ENCODE measurements around the gene WASHC4. TPM values are rescaled to one million over a fixed set of nuclear protein-coding genes. Genes with fewer than 3 reads are reported as not detected.

The WASHC4 gene
- total and polyA plus RNA-seq, 2 donors from 2014 or later = 10.7 to 63.6 TPM

- Histone ChIP-seq H3K4me3 (ENCODE audit: low read length in 3 of 3) (no peak overlapping the region), H3K9ac (ENCODE audit: low read length in 3 of 3) (no peak overlapping the region), H3K9me3 (ENCODE audit: control insufficient read depth in 2 of 3, insufficient read depth in 1 of 3, low read length in 3 of 3) (no peaks in the 10 kb centered on the region), H3K27me3 (ENCODE audit: control insufficient read depth, insufficient read depth, low read length) (no peaks in the 10 kb centered on the region), H3K27ac (ENCODE audit: low read depth in 2 of 2, low read length in 2 of 2) (no peak overlapping the region), H3K4me1 (ENCODE audit: control insufficient read depth in 2 of 3, insufficient read depth in 2 of 3, low read depth in 1 of 3, low read length in 3 of 3) (no peaks in the 10 kb centered on the region), H3K36me3 (ENCODE audit: control insufficient read depth in 2 of 3, insufficient read depth in 3 of 3, low read length in 3 of 3) (peaks cover 11 to 51% (median 32%) of the 10 kb centered on the region in 3 donors)
- intact Hi-C loops (cut with DNase I) = no loop called here
- no peak for DNase-seq
- no peak for FAIRE-seq
- TF ChIP-seq CTCF (IDR thresholded peaks at IDR 0.05; ENCODE audit: borderline replicate concordance, extremely low read depth, insufficient read depth) = no peak
Measured at GRCh38 chr12:105205322-105206048, 98.0 kb downstream of the WASHC4 start.

- H3K4me1 ChIP-seq (ENCODE audit: control insufficient read depth in 2 of 3, insufficient read depth in 2 of 3, low read depth in 1 of 3, low read length in 3 of 3) = no peaks in the 10 kb centered on the region
- H3K4me3 ChIP-seq (ENCODE audit: low read length in 3 of 3) = no peak overlapping the region
- no peak for FAIRE-seq
- no peaks in the 10 kb centered on the region for H3K27me3 ChIP-seq (ENCODE audit: control insufficient read depth, insufficient read depth, low read length)
- no peak for TF ChIP-seq CTCF (IDR thresholded peaks at IDR 0.05; ENCODE audit: borderline replicate concordance, extremely low read depth, insufficient read depth)
- H3K9me3 ChIP-seq (ENCODE audit: control insufficient read depth in 2 of 3, insufficient read depth in 1 of 3, low read length in 3 of 3) = no peaks in the 10 kb centered on the region
- peaks cover 11 to 51% (median 35%) of the 10 kb centered on the region in 3 donors for H3K36me3 ChIP-seq (ENCODE audit: control insufficient read depth in 2 of 3, insufficient read depth in 3 of 3, low read length in 3 of 3)
- H3K9ac ChIP-seq (ENCODE audit: low read length in 3 of 3) = no peak overlapping the region
- peak in 2 of 5 donors; percentile 17 to 70 for DNase-seq
- intact Hi-C loops (cut with DNase I) = no loop called here
- H3K27ac ChIP-seq (ENCODE audit: low read depth in 2 of 2, low read length in 2 of 2) = no peak overlapping the region
Measured at GRCh38 chr12:105206686-105207374, 99.3 kb downstream of the WASHC4 start.

- Histone ChIP-seq H3K9me3 (ENCODE audit: control insufficient read depth in 2 of 3, insufficient read depth in 1 of 3, low read length in 3 of 3) (no peaks in the 10 kb centered on the region), H3K36me3 (ENCODE audit: control insufficient read depth in 2 of 3, insufficient read depth in 3 of 3, low read length in 3 of 3) (peaks cover 11 to 52% (median 33%) of the 10 kb centered on the region in 3 donors), H3K27ac (ENCODE audit: low read depth in 2 of 2, low read length in 2 of 2) (no peak overlapping the region), H3K4me1 (ENCODE audit: control insufficient read depth in 2 of 3, insufficient read depth in 2 of 3, low read depth in 1 of 3, low read length in 3 of 3) (no peaks in the 10 kb centered on the region), H3K4me3 (ENCODE audit: low read length in 3 of 3) (no peak overlapping the region), H3K9ac (ENCODE audit: low read length in 3 of 3) (no peak overlapping the region), H3K27me3 (ENCODE audit: control insufficient read depth, insufficient read depth, low read length) (no peaks in the 10 kb centered on the region)
- no peak for DNase-seq
- FAIRE-seq = no peak
- TF ChIP-seq CTCF (IDR thresholded peaks at IDR 0.05; ENCODE audit: borderline replicate concordance, extremely low read depth, insufficient read depth) = no peak
- intact Hi-C loops (cut with DNase I) = no loop called here
Measured at GRCh38 chr12:105209091-105209490, 101.6 kb downstream of the WASHC4 start.

Measured in kidney (tissue), 14 donors.